OCI-LY3 (cell line): ENCODE measurements around the gene TCF12.

Experiments used
- H2AFZ ChIP-seq: fragments of 200-600, 300-600 bp; shearing (Covaris generic); 2 replicates; pipeline ENCODE4 v1.6.0; 2014; ENCODE audit warnings: antibody characterized with exemption, low read depth, low read length
- H3K27ac ChIP-seq: fragments of 200-600, 300-600 bp; sonication (generic); 2 replicates; pipeline ENCODE4 v1.5.1; 2014; ENCODE audit warnings: mild to moderate bottlenecking, low read length, moderate library complexity, mixed read lengths
- H3K27me3 ChIP-seq: fragments of 200-600, 300-600 bp; sonication (generic); 2 replicates; pipeline ENCODE4 v1.6.1; 2014; ENCODE audit warnings: low read depth, low read length, mixed read lengths
- H3K36me3 ChIP-seq: fragments of 200-600, 300-600 bp; sonication (generic); replicated peaks from 2 replicates; pipeline ENCODE3; 2014; ENCODE audit warnings: low read depth, low read length, mixed read lengths
- H3K4me1 ChIP-seq: fragments of 300-600, 200-600 bp; sonication (generic); 2 replicates; pipeline ENCODE4 v1.6.1; 2014; ENCODE audit warnings: low read length, mixed read lengths
- H3K4me2 ChIP-seq: fragments of 200-600, 300-600 bp; sonication (generic); 2 replicates; pipeline ENCODE4 v1.6.1; 2014; ENCODE audit warnings: low read length, mixed read lengths
- H3K4me3 ChIP-seq: fragments of 300-600, 200-600 bp; sonication (generic); 2 replicates; pipeline ENCODE4 v1.5.1; 2014; ENCODE audit warnings: antibody characterized with exemption, mild to moderate bottlenecking, low read length, moderate library complexity
- H3K79me2 ChIP-seq: fragments of 300-600, 200-600 bp; shearing (Covaris generic); 2 replicates; pipeline ENCODE4 v1.6.1; 2014; ENCODE audit warnings: mild to moderate bottlenecking, low read length, mixed read lengths
- H3K9ac ChIP-seq: fragments of 300-600, 200-600 bp; shearing (Covaris generic); 2 replicates; pipeline ENCODE4 v1.6.0; 2014; ENCODE audit warnings: mild to moderate bottlenecking, low read length, moderate library complexity
- H3K9me3 ChIP-seq: fragments of 200-600, 300-600 bp; shearing (Covaris generic); 2 replicates; pipeline ENCODE4 v1.6.1; 2014; ENCODE audit warnings: low read length, mixed read lengths; ENCODE audit not compliant: insufficient read depth
- H4K20me1 ChIP-seq: fragments of 200-600, 300-600 bp; sonication (generic); 2 replicates; pipeline ENCODE4 v1.6.1; 2016; ENCODE audit warnings: low read length, mixed read lengths; ENCODE audit not compliant: insufficient read depth
- CTCF ChIP-seq: fragments of 200-600, 300-600 bp; sonication (generic); IDR thresholded peaks from 2 replicates; pipeline ENCODE4 v1.5.1; 2014; ENCODE audit warnings: antibody characterized with exemption, low read length, low read depth
- EZH2phosphoT487 ChIP-seq: fragments of 200-600 bp; shearing (Covaris generic); IDR thresholded peaks from 2 replicates; pipeline ENCODE4 v1.6.1; 2018; ENCODE audit warnings: antibody characterized with exemption, mixed run types, low read depth

TCF12 gene

DNA sequence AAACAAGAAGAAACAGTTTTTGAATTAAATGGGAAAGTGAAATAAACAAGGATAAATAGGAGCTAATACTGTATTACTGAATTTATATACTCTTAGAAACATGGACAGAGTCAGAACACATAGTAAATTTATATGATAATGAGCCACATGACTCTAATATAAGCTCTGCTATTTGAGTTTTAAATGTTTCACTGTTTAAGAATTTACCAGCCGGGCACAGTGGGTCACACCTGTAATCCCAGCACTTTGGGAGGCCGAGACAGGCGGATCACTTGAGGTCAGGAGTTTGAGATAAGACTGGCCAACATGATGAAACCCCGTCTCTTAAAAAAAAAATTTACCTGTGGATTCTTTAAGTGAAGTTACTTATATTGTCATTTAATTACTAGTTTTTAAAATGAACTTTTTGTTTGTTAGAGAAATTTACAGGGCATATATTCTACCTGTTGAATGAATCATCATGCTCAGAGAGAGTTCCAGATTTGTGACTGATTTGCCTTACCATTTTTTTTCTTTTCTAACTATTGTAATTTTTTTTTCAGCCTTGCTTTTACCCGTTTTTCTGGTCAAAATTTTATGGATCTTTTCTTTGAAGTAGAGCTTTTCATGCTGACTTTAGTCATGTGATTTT is 125.7 kb downstream of the TCF12 start:
- no peak overlapping the region for H3K27ac ChIP-seq
- no peak for TF ChIP-seq EZH2phosphoT487
- H3K79me2 ChIP-seq, result peaks cover 18% of the 10 kb centered on the region
- H3K9me3 ChIP-seq, result no peaks in the 10 kb centered on the region
- no peak overlapping the region for H2AFZ ChIP-seq
- no peaks in the 10 kb centered on the region for H3K36me3 ChIP-seq
- H3K4me2 ChIP-seq, result no peak overlapping the region
- peaks cover 16% of the 10 kb centered on the region for H3K4me1 ChIP-seq
- peaks cover 35% of the 10 kb centered on the region for H4K20me1 ChIP-seq
- H3K4me3 ChIP-seq, result no peak overlapping the region
- H3K27me3 ChIP-seq, result no peaks in the 10 kb centered on the region
- no peak overlapping the region for H3K9ac ChIP-seq

- H2AFZ ChIP-seq, result no peak overlapping the region
- H3K4me3 ChIP-seq, result no peak overlapping the region
- TF ChIP-seq EZH2phosphoT487, result no peak
- H3K27me3 ChIP-seq, result no peaks in the 10 kb centered on the region
- H3K27ac ChIP-seq, result no peak overlapping the region
- peak overlapping the region; percentile 67; the same call in 1 of the 2 replicates for H3K4me2 ChIP-seq
- H3K36me3 ChIP-seq, result no peaks in the 10 kb centered on the region
- H3K79me2 ChIP-seq, result peaks cover 14% of the 10 kb centered on the region
- peaks cover 16% of the 10 kb centered on the region for H3K4me1 ChIP-seq
- H3K9ac ChIP-seq, result no peak overlapping the region
- H3K9me3 ChIP-seq, result no peaks in the 10 kb centered on the region
- H4K20me1 ChIP-seq, result peaks cover 35% of the 10 kb centered on the region
Observed at GRCh38 chr15:57044970-57045369, 126.5 kb downstream of the TCF12 start.

GRCh38 chr15:57045741-57046382 is 127.4 kb downstream of the TCF12 start:
- Histone ChIP-seq H3K4me1 (peaks cover 16% of the 10 kb centered on the region), H3K36me3 (no peaks in the 10 kb centered on the region), H2AFZ (no peak overlapping the region), H3K27ac (no peak overlapping the region), H4K20me1 (peaks cover 43% of the 10 kb centered on the region), H3K79me2 (peaks cover 17% of the 10 kb centered on the region), H3K9ac (no peak overlapping the region), H3K9me3 (no peaks in the 10 kb centered on the region), H3K4me2 (peak overlapping the region; percentile 67), H3K27me3 (no peaks in the 10 kb centered on the region), H3K4me3 (peak overlapping the region; percentile 18; the same call in 1 of the 2 replicates)
- TF ChIP-seq CTCF (no peak), EZH2phosphoT487 (no peak)

DNA sequence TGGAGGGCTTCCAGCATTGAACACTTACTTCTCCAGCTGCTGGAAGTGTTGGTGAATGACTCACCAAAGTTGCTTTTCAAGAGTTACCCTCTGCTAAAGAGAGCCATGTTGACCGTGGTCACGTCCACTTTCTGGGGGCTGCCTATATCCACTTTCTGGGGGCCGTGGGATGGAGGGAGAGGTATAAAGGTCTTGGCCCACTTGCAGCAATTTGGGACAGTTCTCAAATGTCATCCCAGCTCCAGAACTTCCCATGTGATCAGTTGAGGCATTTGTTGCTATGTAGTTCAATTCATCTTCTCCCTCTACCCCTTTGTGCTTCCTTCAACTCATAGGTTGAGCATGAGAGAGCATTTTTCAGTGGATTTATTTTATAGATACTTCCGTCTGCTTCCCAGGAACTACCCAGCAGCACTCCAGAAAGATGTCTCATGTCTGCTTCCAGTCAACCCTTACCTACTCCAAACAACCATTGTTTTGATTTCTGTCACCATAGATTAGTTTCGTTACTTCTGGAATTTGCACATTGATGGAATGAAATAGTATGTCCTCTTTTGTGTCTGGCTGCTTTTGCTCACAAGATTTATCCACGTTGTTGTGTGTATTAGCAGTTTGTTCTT is 130.6 kb downstream of the TCF12 start:
- Histone ChIP-seq H3K9ac (no peak overlapping the region), H3K27ac (no peak overlapping the region), H2AFZ (no peak overlapping the region), H4K20me1 (peaks cover 63% of the 10 kb centered on the region), H3K4me1 (peaks cover 16% of the 10 kb centered on the region), H3K27me3 (no peaks in the 10 kb centered on the region), H3K79me2 (peaks cover 36% of the 10 kb centered on the region), H3K36me3 (no peaks in the 10 kb centered on the region), H3K9me3 (no peaks in the 10 kb centered on the region), H3K4me3 (no peak overlapping the region), H3K4me2 (no peak overlapping the region)
- TF ChIP-seq CTCF (no peak), EZH2phosphoT487 (no peak)

GRCh38 chr15:57053470-57053869 is 135.0 kb downstream of the TCF12 start:
- H3K36me3 ChIP-seq, result no peaks in the 10 kb centered on the region
- H3K9me3 ChIP-seq, result no peaks in the 10 kb centered on the region
- no peak overlapping the region for H3K4me2 ChIP-seq
- no peak overlapping the region for H2AFZ ChIP-seq
- peaks cover 49% of the 10 kb centered on the region for H4K20me1 ChIP-seq
- TF ChIP-seq CTCF (no peak), EZH2phosphoT487 (no peak)
- no peaks in the 10 kb centered on the region for H3K4me1 ChIP-seq
- peaks cover 50% of the 10 kb centered on the region for H3K79me2 ChIP-seq
- no peak overlapping the region for H3K27ac ChIP-seq
- H3K9ac ChIP-seq, result no peak overlapping the region
- H3K27me3 ChIP-seq, result no peaks in the 10 kb centered on the region
- H3K4me3 ChIP-seq, result no peak overlapping the region
